HG03460 (cell line): ENCODE data around the gene GMPPA.
A peak's percentile ranks its signal among the peaks of the same experiment; 100 is the strongest.

Experiments used
- ATAC-seq: cut with Tn5 transposase; IDR thresholded peaks from one replicate; pipeline ENCODE4 v1.9.1; 2021; ENCODE audit not compliant: unreplicated experiment

Gene GMPPA

GRCh38 chr2:219498280-219499057 is at the start of gene GMPPA:
GMPPA (plus strand) TSS chr2:219498891; CDS start chr2:219499976, 1,085 bp downstream.
- peak; percentile 91 for ATAC-seq

- no peak for ATAC-seq
These were observed 49.1 kb upstream of the GMPPA start for GRCh38 chr2:219449609-219450008.

- no peak for ATAC-seq
These were observed 46.9 kb upstream of the GMPPA start for GRCh38 chr2:219451661-219452360.

GRCh38 chr2:219452361-219453317 is 46.1 kb upstream of the GMPPA start:
- no peak for ATAC-seq

- no peak for ATAC-seq
These were observed 44.8 kb upstream of the GMPPA start for GRCh38 chr2:219453671-219454590.

GRCh38 chr2:219455581-219455980 is 43.1 kb upstream of the GMPPA start:
- ATAC-seq = no peak

GRCh38 chr2:219457784-219458369 is 40.8 kb upstream of the GMPPA start:
- peak; percentile 45 for ATAC-seq

GRCh38 chr2:219458996-219459395 is 39.7 kb upstream of the GMPPA start:
- no peak for ATAC-seq

GRCh38 chr2:219459460-219460311 is 39.0 kb upstream of the GMPPA start:
- ATAC-seq = peak; percentile 74

GRCh38 chr2:219460424-219460926 is 38.2 kb upstream of the GMPPA start:
- ATAC-seq = no peak

GRCh38 chr2:219461047-219461514 is 37.6 kb upstream of the GMPPA start:
- ATAC-seq = no peak

GRCh38 chr2:219461669-219462068 is 37.0 kb upstream of the GMPPA start:
- no peak for ATAC-seq

- no peak for ATAC-seq
These were observed 36.3 kb upstream of the GMPPA start for GRCh38 chr2:219462349-219462748.

GRCh38 chr2:219464286-219465032 is 34.2 kb upstream of the GMPPA start:
- ATAC-seq = no peak

- no peak for ATAC-seq
These were observed 32.8 kb upstream of the GMPPA start for GRCh38 chr2:219465659-219466561.

- ATAC-seq = no peak
These were observed 31.6 kb upstream of the GMPPA start for GRCh38 chr2:219466816-219467735.
